Right atrium auricular region (tissue), 2 donors: ENCODE data around the gene GJE1. TPM values are rescaled to one million over a fixed set of nuclear protein-coding genes. Genes with fewer than 3 reads are reported as not detected.

Experiments used
- DNase-seq: peaks from one replicate; pipeline ENCODE4 v3.0.0-alpha.2; 2019; ENCODE audit warnings: low spot score
- H3K27ac ChIP-seq, 2 donors: fragments of 200-600 bp; sonication (generic); 1 replicate in 1 of 2; 2 replicates in 1 of 2; pipeline ENCODE4 v1.5.1; 2016 to 2019
- H3K27me3 ChIP-seq, 2 donors: fragments of 200-600 bp; sonication (generic); one replicate each; pipeline versions ENCODE4 v1.5.1 to v1.6.0; 2017 to 2019
- H3K36me3 ChIP-seq: fragments of 200-600 bp; sonication (generic); one replicate; pipeline ENCODE4 v1.5.1; 2016
- H3K4me1 ChIP-seq, 2 donors: fragments of 200-600 bp; sonication (generic); one replicate each; pipeline versions ENCODE4 v1.5.1 to v1.6.0; 2017 to 2019
- H3K4me3 ChIP-seq, 2 donors: fragments of 200-600 bp; sonication (generic); 1 replicate in 1 of 2; 2 replicates in 1 of 2; pipeline ENCODE4 v1.5.1; 2017 to 2019; ENCODE audit warnings: mild to moderate bottlenecking in 1 of 2, moderate library complexity in 1 of 2
- H3K9me3 ChIP-seq, 2 donors: fragments of 200-600 bp; sonication (generic); one replicate each; pipeline ENCODE4 v1.5.1; 2019
- CTCF ChIP-seq, 2 donors: fragments of 200-600 bp; sonication (generic); IDR thresholded peaks; one replicate each; pipeline ENCODE4 v1.5.1; 2019; ENCODE audit warnings: antibody characterized with exemption in 2 of 2
- total RNA-seq, 2 donors: library from RNA; depleted of rRNA; stranded (reverse); fragments of >200 nt; gene quantifications; one replicate each; pipeline ENCODE4 v1.1.0, GENCODE V29; 2016

GJE1 gene
- total RNA-seq, 2 donors from 2014 or later: not detected

- H3K9me3 ChIP-seq: no peaks in the 10 kb centered on the region
- H3K27me3 ChIP-seq: no peaks in the 10 kb centered on the region
- no peak for TF ChIP-seq CTCF (IDR thresholded peaks at IDR 0.05)
- H3K27ac ChIP-seq: no peak overlapping the region
- H3K4me1 ChIP-seq: no peaks in the 10 kb centered on the region
- H3K4me3 ChIP-seq: no peak overlapping the region
- no peak for DNase-seq
- H3K36me3 ChIP-seq: peaks cover 59% of the 10 kb centered on the region
Measured at GRCh38 chr6:142171351-142171750, 38.6 kb downstream of the GJE1 start.

GRCh38 chr6:142172758-142173157 lies 40.0 kb downstream of the GJE1 start:
- H3K27ac ChIP-seq: no peak overlapping the region
- H3K4me3 ChIP-seq: no peak overlapping the region
- no peaks in the 10 kb centered on the region for H3K4me1 ChIP-seq
- H3K36me3 ChIP-seq: peaks cover 58% of the 10 kb centered on the region
- TF ChIP-seq CTCF (IDR thresholded peaks at IDR 0.05): no peak
- peaks cover 0 to 6% of the 10 kb centered on the region in 2 donors for H3K9me3 ChIP-seq
- no peak for DNase-seq
- H3K27me3 ChIP-seq: no peaks in the 10 kb centered on the region

- H3K4me3 ChIP-seq: no peak overlapping the region
- peaks cover 66% of the 10 kb centered on the region for H3K36me3 ChIP-seq
- no peak for TF ChIP-seq CTCF (IDR thresholded peaks at IDR 0.05)
- no peaks in the 10 kb centered on the region for H3K27me3 ChIP-seq
- H3K9me3 ChIP-seq: peaks cover 0 to 15% of the 10 kb centered on the region in 2 donors
- no peak for DNase-seq
- H3K4me1 ChIP-seq: no peaks in the 10 kb centered on the region
- no peak overlapping the region for H3K27ac ChIP-seq
Measured at GRCh38 chr6:142173980-142174379, 41.3 kb downstream of the GJE1 start.

- no peak for TF ChIP-seq CTCF (IDR thresholded peaks at IDR 0.05)
- H3K9me3 ChIP-seq: peaks cover 0 to 15% of the 10 kb centered on the region in 2 donors
- no peak overlapping the region for H3K27ac ChIP-seq
- no peak for DNase-seq
- H3K4me3 ChIP-seq: no peak overlapping the region
- no peaks in the 10 kb centered on the region for H3K27me3 ChIP-seq
- no peaks in the 10 kb centered on the region for H3K4me1 ChIP-seq
- peaks cover 63% of the 10 kb centered on the region for H3K36me3 ChIP-seq
Measured at GRCh38 chr6:142174703-142175102, 42.0 kb downstream of the GJE1 start.

- Histone ChIP-seq H3K4me1 (no peaks in the 10 kb centered on the region), H3K36me3 (peaks cover 35% of the 10 kb centered on the region), H3K27ac (no peak overlapping the region), H3K4me3 (no peak overlapping the region), H3K27me3 (no peaks in the 10 kb centered on the region), H3K9me3 (peaks cover 0 to 15% of the 10 kb centered on the region in 2 donors)
- no peak for TF ChIP-seq CTCF (IDR thresholded peaks at IDR 0.05)
- no peak for DNase-seq
Measured at GRCh38 chr6:142178129-142178528, 45.4 kb downstream of the GJE1 start.

DNA sequence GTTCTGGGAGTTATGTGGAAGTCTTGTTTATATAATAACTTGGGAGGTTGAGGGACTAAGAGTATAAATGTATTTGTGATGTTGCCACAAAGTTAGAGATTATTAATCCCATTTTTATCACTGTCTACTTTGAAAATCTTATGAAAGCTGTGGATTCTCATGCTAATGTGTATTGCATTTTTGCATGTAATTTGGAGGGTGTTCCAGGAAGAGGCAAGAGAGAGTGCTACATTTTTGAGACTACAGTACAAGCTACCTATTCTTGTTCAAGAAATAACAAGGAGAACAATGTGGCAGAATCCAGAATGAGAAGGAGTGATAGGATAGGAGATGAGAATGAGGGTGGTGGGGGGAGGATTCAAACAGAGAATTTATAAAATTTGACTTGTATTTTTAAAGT lies 49.3 kb downstream of the GJE1 start:
- Histone ChIP-seq H3K36me3 (peaks cover 15% of the 10 kb centered on the region), H3K4me1 (no peaks in the 10 kb centered on the region), H3K27me3 (no peaks in the 10 kb centered on the region), H3K9me3 (peaks cover 0 to 15% of the 10 kb centered on the region in 2 donors), H3K4me3 (no peak overlapping the region), H3K27ac (no peak overlapping the region)
- TF ChIP-seq CTCF (IDR thresholded peaks at IDR 0.05): no peak
- no peak for DNase-seq
